D721Med (cell line): ENCODE measurements around the gene CCDC6.
"Not testable (repeated sequence)": the region's sequence is repeated elsewhere in the genome, so short reads cannot be mapped to it uniquely, and the experiment has no call there.

Experiments used
- DNase-seq: peaks from one replicate; pipeline ENCODE4 v3.0.0; 2011; ENCODE audit warnings: low spot score; ENCODE audit not compliant: insufficient read length
- FAIRE-seq: peaks from 2 replicates; lab custom pipeline; 2011; peaks lifted over from hg19 to GRCh38; lab: Jason Lieb, UNC
- TF ChIP-seq, protein P1 (sequence below): IDR thresholded peaks from 2 replicates; pipeline ENCODE4 v1.5.1; 2012; ENCODE audit warnings: mild to moderate bottlenecking, control low read depth; ENCODE audit not compliant: insufficient read depth; ENCODE audit errors: missing control alignments

CCDC6 gene

DNA sequence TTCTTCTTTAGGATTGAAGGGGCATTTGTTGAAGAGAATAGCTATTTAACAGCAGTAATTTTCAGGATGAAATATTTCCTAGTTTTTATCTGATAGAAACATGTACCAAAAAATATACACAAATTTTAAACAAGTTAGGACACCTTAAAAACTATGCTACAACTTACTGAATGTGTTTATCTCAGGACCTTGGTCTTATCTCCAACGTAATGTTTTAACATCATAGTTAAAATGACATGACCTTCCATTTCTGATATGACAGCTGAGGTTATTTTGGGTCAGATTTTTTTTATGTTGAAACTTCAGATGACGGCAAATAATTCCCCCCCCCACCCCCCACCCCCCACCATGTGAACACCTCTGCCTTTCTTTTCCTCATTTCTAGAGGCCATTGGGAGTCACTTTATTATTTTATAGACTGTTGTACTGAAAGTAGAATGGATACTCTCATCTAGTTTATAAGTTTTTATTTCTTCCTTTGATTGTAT is 161.1 kb downstream of the CCDC6 start:
- DNase-seq (no peak), FAIRE-seq (peak; percentile 67)
- TF ChIP-seq, protein P1, sequence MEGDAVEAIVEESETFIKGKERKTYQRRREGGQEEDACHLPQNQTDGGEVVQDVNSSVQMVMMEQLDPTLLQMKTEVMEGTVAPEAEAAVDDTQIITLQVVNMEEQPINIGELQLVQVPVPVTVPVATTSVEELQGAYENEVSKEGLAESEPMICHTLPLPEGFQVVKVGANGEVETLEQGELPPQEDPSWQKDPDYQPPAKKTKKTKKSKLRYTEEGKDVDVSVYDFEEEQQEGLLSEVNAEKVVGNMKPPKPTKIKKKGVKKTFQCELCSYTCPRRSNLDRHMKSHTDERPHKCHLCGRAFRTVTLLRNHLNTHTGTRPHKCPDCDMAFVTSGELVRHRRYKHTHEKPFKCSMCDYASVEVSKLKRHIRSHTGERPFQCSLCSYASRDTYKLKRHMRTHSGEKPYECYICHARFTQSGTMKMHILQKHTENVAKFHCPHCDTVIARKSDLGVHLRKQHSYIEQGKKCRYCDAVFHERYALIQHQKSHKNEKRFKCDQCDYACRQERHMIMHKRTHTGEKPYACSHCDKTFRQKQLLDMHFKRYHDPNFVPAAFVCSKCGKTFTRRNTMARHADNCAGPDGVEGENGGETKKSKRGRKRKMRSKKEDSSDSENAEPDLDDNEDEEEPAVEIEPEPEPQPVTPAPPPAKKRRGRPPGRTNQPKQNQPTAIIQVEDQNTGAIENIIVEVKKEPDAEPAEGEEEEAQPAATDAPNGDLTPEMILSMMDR = no peak

DNA sequence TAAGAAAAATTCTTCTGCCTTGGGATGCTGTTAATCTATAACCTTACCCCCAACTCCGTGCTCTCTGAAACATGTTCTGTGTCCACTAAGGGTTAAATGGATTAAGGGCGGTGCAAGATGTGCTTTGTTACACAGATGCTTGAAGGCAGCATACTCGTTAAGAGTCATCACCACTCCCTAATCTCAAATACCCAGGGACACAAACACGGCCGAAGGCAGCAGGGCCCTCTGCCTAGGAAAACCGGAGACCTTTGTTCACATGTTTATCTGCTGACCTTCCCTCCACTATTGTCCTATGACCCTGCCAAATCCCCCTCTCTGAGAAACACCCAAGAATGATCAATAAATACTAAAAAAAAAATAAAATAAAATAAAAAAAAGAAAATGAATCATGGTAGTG is 161.6 kb downstream of the CCDC6 start:
- DNase-seq, FAIRE-seq: not testable (repeated sequence)

DNA sequence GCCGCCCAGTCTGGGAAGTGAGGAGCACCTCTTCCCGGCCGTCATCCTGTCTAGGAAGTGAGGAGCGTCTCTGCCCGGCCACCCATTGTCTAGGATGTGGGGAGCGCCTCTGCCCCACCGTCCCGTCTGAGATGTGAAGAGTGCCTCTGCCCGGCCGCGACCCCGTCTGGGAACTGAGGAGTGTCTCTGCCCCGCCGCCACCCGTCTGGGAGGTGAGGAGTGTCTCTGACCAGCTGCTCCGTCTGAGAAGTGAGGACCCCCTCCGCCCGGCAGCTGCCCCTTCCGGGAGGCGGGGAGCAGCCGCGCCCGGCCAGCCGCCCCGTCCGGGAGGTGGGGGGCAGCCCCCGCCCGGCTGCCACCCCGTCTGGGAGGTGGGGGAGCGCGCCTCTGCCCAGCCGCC is 162.2 kb downstream of the CCDC6 start:
- not testable (repeated sequence) for DNase-seq, FAIRE-seq

DNA sequence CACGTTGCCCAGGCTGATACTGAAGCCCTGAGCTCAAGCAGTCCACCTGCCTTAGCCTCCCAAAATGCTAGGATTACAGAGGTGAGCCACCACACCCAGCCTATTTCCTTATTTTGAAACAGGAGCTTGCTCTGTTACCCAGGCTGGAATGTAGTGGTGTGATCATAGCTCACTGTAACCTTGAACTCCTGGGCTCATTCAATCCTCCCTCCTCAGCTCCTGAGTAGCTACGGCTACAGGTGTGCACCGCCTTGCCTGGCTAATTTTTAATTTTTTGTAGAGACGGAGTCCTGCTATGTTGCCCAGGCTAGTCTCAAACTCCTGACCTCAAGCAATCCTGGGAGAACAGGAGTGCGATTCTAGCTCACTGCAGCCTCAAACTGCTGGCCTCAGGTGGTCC is 164.8 kb downstream of the CCDC6 start:
- FAIRE-seq (no peak), DNase-seq (no peak)
- TF ChIP-seq, protein P1 = no peak

DNA sequence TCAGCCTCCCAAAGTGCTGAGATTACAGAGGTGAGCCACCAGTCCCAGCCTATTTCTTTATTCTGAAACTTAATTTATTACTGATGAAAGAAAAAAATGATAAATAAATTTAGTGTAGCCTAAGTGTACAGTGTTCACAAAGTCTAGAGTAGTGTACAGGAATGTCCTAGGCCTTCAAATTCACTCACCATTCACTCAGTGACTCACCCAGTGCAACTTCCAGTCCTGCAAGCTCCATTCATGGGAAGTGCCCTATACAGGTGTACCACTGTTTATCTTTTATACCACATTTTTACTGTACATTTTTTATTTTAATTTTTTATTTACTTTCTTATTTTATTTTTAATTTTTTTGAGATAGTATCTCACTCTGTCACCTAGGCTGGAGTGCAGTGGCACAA is 165.3 kb downstream of the CCDC6 start:
- TF ChIP-seq, protein P1 = no peak
- FAIRE-seq (no peak), DNase-seq (no peak)
